GM12878 (cell line): ENCODE measurements around the gene MRPL36. TPM values are rescaled to one million over a fixed set of nuclear protein-coding genes. Genes with fewer than 3 reads are reported as not detected.

Source experiments
- ATAC-seq: fragments of 200-7000 bp; cut with Tn5 transposase; 3 replicates; pipeline ENCODE4 v1.9.1; 2020; ENCODE audit warnings: mild to moderate bottlenecking, moderate library complexity
- BruUV-seq: library from RNA; stranded (reverse); fragments of 400-500 nt; replicated peaks from 2 replicates; lab custom pipeline; 2021; lab: Mats Ljungman, UMichigan
- CTCF ChIA-PET: fragments of 300-600 bp; sonication (Branson Sonifier 250); formaldehyde crosslinking; extraction: SDS; loops from one replicate; lab custom pipeline; 2021; ENCODE audit warnings: inconsistent platforms; lab: Yijun Ruan, JAX
- POLR2A ChIA-PET: fragments of 350-600 bp; formaldehyde crosslinking; extraction: SDS; loops from one replicate; lab custom pipeline; 2021; ENCODE audit warnings: inconsistent platforms; lab: Charles Lee
- RAD21 ChIA-PET: fragments of 300-600 bp; sonication (Branson Sonifier 250); formaldehyde crosslinking; loops from one replicate; lab custom pipeline; 2023; ENCODE audit warnings: antibody characterized with exemption; ENCODE audit not compliant: unreplicated experiment; lab: Charles Lee
- SMC1A ChIA-PET: fragments of 300-600 bp; sonication (Branson Sonifier 250); formaldehyde crosslinking; loops from one replicate; lab custom pipeline; 2023; ENCODE audit not compliant: unreplicated experiment, uncharacterized antibody; lab: Charles Lee
- DNase-seq: peaks from one replicate; pipeline ENCODE4 v3.0.0-alpha.2; 2011; ENCODE audit warnings: low read depth, low spot score
- FAIRE-seq: peaks from 3 replicates; lab custom pipeline; 2011; peaks lifted over from hg19 to GRCh38; lab: Jason Lieb, UNC
- H2AFZ ChIP-seq: 2 replicates; pipeline ENCODE4 v1.6.0; 2011; ENCODE audit warnings: low read depth, low read length, control low read depth; ENCODE audit not compliant: control insufficient read depth
- H3K27ac ChIP-seq: 2 replicates; pipeline ENCODE4 v1.5.1; 2011; ENCODE audit warnings: control low read depth; ENCODE audit not compliant: control insufficient read depth, insufficient read depth
- H3K27me3 ChIP-seq, 2 experiments: replicated peaks in 1 of 2; 2 replicates each; pipeline versions ENCODE4 v1.6.0 to v1.6.1; 2011; ENCODE audit warnings: low read length in 1 of 2; ENCODE audit not compliant: control insufficient read depth in 2 of 2, insufficient read depth in 2 of 2
- H3K36me3 ChIP-seq, 2 experiments: 2 replicates each; pipeline ENCODE4 v1.5.1; 2011; ENCODE audit warnings: low read length in 1 of 2; ENCODE audit not compliant: control insufficient read depth in 2 of 2, insufficient read depth in 2 of 2
- H3K4me1 ChIP-seq: 2 replicates; pipeline ENCODE4 v1.6.1; 2011; ENCODE audit warnings: mild to moderate bottlenecking, low read length, moderate library complexity, mixed read lengths; ENCODE audit not compliant: control insufficient read depth, insufficient read depth
- H3K4me2 ChIP-seq: 2 replicates; pipeline ENCODE4 v1.6.0; 2011; ENCODE audit warnings: control low read depth; ENCODE audit not compliant: control insufficient read depth, insufficient read depth
- H3K4me3 ChIP-seq: fragments of 200-600 bp; sonication (generic); 2 replicates; pipeline ENCODE4 v1.5.1; 2016
- H3K79me2 ChIP-seq: 2 replicates; pipeline ENCODE4 v1.6.0; 2011; ENCODE audit warnings: low read length; ENCODE audit not compliant: control insufficient read depth, insufficient read depth
- H3K9ac ChIP-seq: 2 replicates; pipeline ENCODE4 v1.8.0; 2011; ENCODE audit warnings: low read length, control low read depth, mixed read lengths; ENCODE audit not compliant: control insufficient read depth, insufficient read depth
- H3K9me3 ChIP-seq: replicated peaks from 3 replicates; pipeline ENCODE4 v1.5.1; 2011; ENCODE audit warnings: mild to moderate bottlenecking, low read length; ENCODE audit not compliant: control insufficient read depth, insufficient read depth
- H4K20me1 ChIP-seq: 2 replicates; pipeline ENCODE4 v1.6.0; 2011; ENCODE audit not compliant: control insufficient read depth, insufficient read depth
- BCL3 ChIP-seq: IDR thresholded peaks from 2 replicates; pipeline ENCODE4 v1.6.1; 2011; ENCODE audit warnings: borderline replicate concordance, low read depth, mild to moderate bottlenecking, moderate library complexity, low read length; ENCODE audit not compliant: insufficient read depth, poor library complexity, severe bottlenecking
- E2F4 ChIP-seq: IDR thresholded peaks from 2 replicates; pipeline ENCODE4 v1.6.1; 2012; ENCODE audit warnings: low read depth, low read length, improper control_type of control experiment
- NFIC ChIP-seq: IDR thresholded peaks from 2 replicates; pipeline ENCODE4 v1.6.1; 2012; ENCODE audit warnings: low read depth, mild to moderate bottlenecking, inconsistent platforms, low read length, moderate library complexity
- ZBTB40 ChIP-seq: fragments of 450-650 bp; IDR thresholded peaks from 2 replicates; pipeline ENCODE4 v1.6.1; 2016; ENCODE audit warnings: mild to moderate bottlenecking, moderate library complexity, borderline replicate concordance
- WGBS: methylation state at CpG from one replicate; pipeline ENCODE4 v1.1.6; 2016; ENCODE audit warnings: low lambda C conversion rate; ENCODE audit not compliant: insufficient replicate concordance, insufficient coverage; ENCODE audit errors: missing lambda C conversion rate; 5-methylcytosine and 5-hydroxymethylcytosine counted together
- in situ Hi-C: fragments of 300-500 bp; cut with MboI; formaldehyde crosslinking; loops from 9 replicates; pipeline ENCODE4 v1.14.3; 2018; ENCODE audit warnings: mixed read lengths
- intact Hi-C: fragments of 100-400 bp; cut with micrococcal nuclease; formaldehyde crosslinking; loops from one replicate; pipeline ENCODE4 v1.14.2; 2022; ENCODE audit not compliant: unreplicated experiment
- polyA plus RNA-seq, 11 experiments: library from polyadenylated mRNA; depleted of rRNA in 4 of 11; unstranded in 6 of 11; stranded (reverse) in 5 of 11; fragments of >200 nt; fragmentation: Nextera tagmentation in 4 of 11; fragmentation: Illumina TruSeq in 1 of 11; extraction: Ambion mirVana in 4 of 11; extraction: Trizol in 1 of 11; gene quantifications; 1 replicate in 1 of 11; 2 replicates in 10 of 11; pipeline versions ENCODE4 v1.2.1 to v1.2.3, GENCODE V29; 2011 to 2016; ENCODE audit warnings: inconsistent platforms in 2 of 11, missing spikeins in 2 of 11, low read depth in 1 of 11
- total RNA-seq, 4 experiments: library from RNA; depleted of rRNA in 3 of 4; stranded (reverse); fragments of >200 nt in 3 of 4; fragmentation: Illumina TruSeq in 1 of 4; extraction: Trizol in 1 of 4; gene quantifications; 2 replicates each; pipeline versions ENCODE4 v1.2.1 to v1.2.3, GENCODE V29; 2013 to 2021

MRPL36 gene
- total and polyA plus RNA-seq, 10 of the 15 experiments (the other 5 are each of a cell fraction or from before 2014, with no cell fraction given) = 89.2 to 559 (median 152) TPM

GRCh38 chr5:1764606-1764960, 35.1 kb downstream of the MRPL36 start:
- H3K27ac ChIP-seq = no peak overlapping the region
- H3K4me1 ChIP-seq = no peaks in the 10 kb centered on the region
- no peak; the same call in 2 of the 3 replicates for ATAC-seq
- WGBS = 82% methylated on average over 11 of the region's 11 CpGs
- H4K20me1 ChIP-seq = no peaks in the 10 kb centered on the region
- H3K9me3 ChIP-seq = no peaks in the 10 kb centered on the region; the same call in 2 of the 3 replicates
- H3K27me3 ChIP-seq = peaks cover 0 to 3% of the 10 kb centered on the region in 2 experiments; a peak in 2 of 4 replicates
- ChIA-PET CTCF (interaction anchor here (0.7 to 2.9 kb wide), 6 partner anchors 12 to 273 kb away, joined by 3 to 20 read pairs (median 6); partner anchors contain the start of gene NDUFS6), SMC1A (interaction anchor here (0.9 to 1.9 kb wide), 2 partner anchors 8 to 11 kb away, joined by 3 to 7 read pairs; no protein-coding TSS in a partner anchor), POLR2A (no interaction called here)
- no peak overlapping the region for H2AFZ ChIP-seq
- FAIRE-seq = no peak
- no peak for DNase-seq
- no peak overlapping the region for H3K4me2 ChIP-seq
- no peaks in the 10 kb centered on the region for H3K79me2 ChIP-seq
- BruUV-seq = no TSS peak
- intact Hi-C loops = loop anchor here (5.0 kb wide), 1 partner anchor 38 kb away; the partner anchor contains the start of gene NDUFS6
- in situ Hi-C loops = no loop called here
- no peak overlapping the region for H3K9ac ChIP-seq
- H3K4me3 ChIP-seq = no peak overlapping the region
- TF ChIP-seq BCL3 = no peak
- TF ChIP-seq, all 136 proteins: peak for 0
- RAD21 ChIA-PET = interaction anchor here (1.9 to 3.9 kb wide), 2 partner anchors 34 to 36 kb away, joined by 10 to 12 read pairs; partner anchors contain the start of gene NDUFS6
- H3K36me3 ChIP-seq = no peaks in the 10 kb centered on the region

- Histone ChIP-seq H3K4me2 (no peak overlapping the region), H3K4me1 (no peaks in the 10 kb centered on the region), H3K36me3 (no peaks in the 10 kb centered on the region), H3K4me3 (no peak overlapping the region), H3K9ac (no peak overlapping the region), H3K27ac (no peak overlapping the region), H3K79me2 (no peaks in the 10 kb centered on the region), H4K20me1 (no peaks in the 10 kb centered on the region), H3K27me3 (peaks cover 0 to 3% of the 10 kb centered on the region in 2 experiments; a peak in 2 of 4 replicates), H3K9me3 (no peaks in the 10 kb centered on the region; the same call in 2 of the 3 replicates), H2AFZ (no peak overlapping the region)
- POLR2A ChIA-PET = no interaction called here
- 55% methylated on average over 32 of the region's 32 CpGs for WGBS
- DNase-seq (no peak), ATAC-seq (no peak), FAIRE-seq (no peak)
- BruUV-seq = no TSS peak
- in situ Hi-C loops (no loop called here), intact Hi-C loops (loop anchor here (1.0 to 5.0 kb wide), 3 partner anchors 38 to 275 kb away; partner anchors contain the start of gene NDUFS6)
- CTCF ChIA-PET = interaction anchor here (0.7 to 3.0 kb wide), 18 partner anchors 9 to 282 kb away, joined by 3 to 20 read pairs (median 4); partner anchors contain the start of gene NDUFS6
- RAD21 ChIA-PET = interaction anchor here (0.5 to 3.9 kb wide), 5 partner anchors 34 to 275 kb away, joined by 3 to 12 read pairs (median 4); partner anchors contain the start of gene NDUFS6
- SMC1A ChIA-PET = interaction anchor here (0.6 to 1.9 kb wide), 7 partner anchors 8 to 273 kb away, joined by 3 to 7 read pairs (median 5); partner anchors contain the start of gene NDUFS6
- no peak for TF ChIP-seq E2F4
- TF ChIP-seq ZBTB40 = no peak
- no peak for TF ChIP-seq NFIC
- no peak for TF ChIP-seq BCL3
Observed at GRCh38 chr5:1763960-1764605, 35.6 kb downstream of the MRPL36 start.
